ENCODE results near the gene ZSCAN20.

GRCh38 chr1:33500547-33500946 lies 28.1 kb downstream of the ZSCAN20 start:
- TF ChIP-seq CTCF (IDR thresholded peaks at IDR 0.05), result no peak
- no peak for TF ChIP-seq POLR2A (IDR thresholded peaks at IDR 0.05)

All from uterus (tissue), 2 donors.